Hepatocyte (in vitro differentiated cells): Measurements from ENCODE around the gene ZNF91.

ENCODE experiments used
- EZH2 ChIP-seq: fragments of 200-600 bp; sonication (generic); IDR thresholded peaks from 2 replicates; pipeline ENCODE4 v1.6.1; 2016; ENCODE audit warnings: antibody characterized with exemption, mild to moderate bottlenecking, borderline replicate concordance
- TF ChIP-seq, protein P1 (sequence below): fragments of 200-600 bp; sonication (generic); IDR thresholded peaks from 2 replicates; pipeline ENCODE4 v1.5.1; 2016; ENCODE audit warnings: antibody characterized with exemption, mild to moderate bottlenecking; ENCODE audit not compliant: poor library complexity

DNA sequence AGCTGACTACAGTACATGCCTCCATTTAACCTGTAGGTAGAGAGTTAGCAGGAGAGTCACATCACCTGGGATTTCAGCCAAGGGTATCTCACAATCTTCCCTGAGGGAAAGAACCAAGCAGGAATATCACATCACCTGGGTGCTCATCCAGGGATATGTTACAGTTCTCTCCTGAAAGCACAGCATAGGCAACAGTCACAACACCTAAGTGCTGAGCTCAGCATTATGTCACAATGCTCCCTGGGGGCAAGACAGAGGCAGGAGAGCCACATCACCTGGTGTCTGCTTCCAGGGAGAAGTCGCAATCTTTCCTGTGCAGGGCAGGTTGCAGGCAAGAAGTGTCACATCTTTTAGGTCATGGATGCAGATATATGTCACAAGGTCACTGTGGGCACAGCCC, 9.4 kb upstream of the ZNF91 start:
- no peak for TF ChIP-seq EZH2
- TF ChIP-seq, protein P1, sequence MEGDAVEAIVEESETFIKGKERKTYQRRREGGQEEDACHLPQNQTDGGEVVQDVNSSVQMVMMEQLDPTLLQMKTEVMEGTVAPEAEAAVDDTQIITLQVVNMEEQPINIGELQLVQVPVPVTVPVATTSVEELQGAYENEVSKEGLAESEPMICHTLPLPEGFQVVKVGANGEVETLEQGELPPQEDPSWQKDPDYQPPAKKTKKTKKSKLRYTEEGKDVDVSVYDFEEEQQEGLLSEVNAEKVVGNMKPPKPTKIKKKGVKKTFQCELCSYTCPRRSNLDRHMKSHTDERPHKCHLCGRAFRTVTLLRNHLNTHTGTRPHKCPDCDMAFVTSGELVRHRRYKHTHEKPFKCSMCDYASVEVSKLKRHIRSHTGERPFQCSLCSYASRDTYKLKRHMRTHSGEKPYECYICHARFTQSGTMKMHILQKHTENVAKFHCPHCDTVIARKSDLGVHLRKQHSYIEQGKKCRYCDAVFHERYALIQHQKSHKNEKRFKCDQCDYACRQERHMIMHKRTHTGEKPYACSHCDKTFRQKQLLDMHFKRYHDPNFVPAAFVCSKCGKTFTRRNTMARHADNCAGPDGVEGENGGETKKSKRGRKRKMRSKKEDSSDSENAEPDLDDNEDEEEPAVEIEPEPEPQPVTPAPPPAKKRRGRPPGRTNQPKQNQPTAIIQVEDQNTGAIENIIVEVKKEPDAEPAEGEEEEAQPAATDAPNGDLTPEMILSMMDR = no peak
